GM23338 (cell line): ENCODE measurements around the gene FKBP7. TPM values are rescaled to one million over a fixed set of nuclear protein-coding genes. Genes with fewer than 3 reads are reported as not detected.

ENCODE experiments used
- ATAC-seq: fragments of 200-7000 bp; cut with Tn5 transposase; 3 replicates; pipeline ENCODE4 v1.9.1; 2020
- DNase-seq: peaks from one replicate; pipeline ENCODE4 v3.0.0-alpha.2; 2015; ENCODE audit warnings: low spot score
- H2AFZ ChIP-seq: fragments of 200-600 bp; sonication (generic); 2 replicates; pipeline ENCODE4 v1.8.0; 2016; ENCODE audit warnings: antibody characterized with exemption, mild to moderate bottlenecking, moderate library complexity
- H3F3A ChIP-seq: fragments of 200-600 bp; sonication (generic); replicated peaks from 2 replicates; pipeline ENCODE4 v1.8.0; 2017; ENCODE audit warnings: antibody characterized with exemption, mixed run types, low read depth
- H3K27ac ChIP-seq: fragments of 200-600 bp; sonication (generic); 2 replicates; pipeline ENCODE4 v1.6.1; 2016; ENCODE audit warnings: low read depth
- H3K27me3 ChIP-seq: fragments of 200-600 bp; sonication (generic); 2 replicates; pipeline ENCODE4 v1.8.0; 2016; ENCODE audit warnings: mild to moderate bottlenecking, mixed run types, moderate library complexity; ENCODE audit not compliant: insufficient read depth
- H3K36me3 ChIP-seq: fragments of 200-600 bp; sonication (generic); 2 replicates; pipeline ENCODE4 v1.8.0; 2016; ENCODE audit warnings: mild to moderate bottlenecking; ENCODE audit not compliant: insufficient read depth
- H3K4me1 ChIP-seq: fragments of 200-600 bp; sonication (generic); 2 replicates; pipeline ENCODE4 v1.8.0; 2016; ENCODE audit warnings: mild to moderate bottlenecking, moderate library complexity; ENCODE audit not compliant: insufficient read depth
- H3K4me2 ChIP-seq: fragments of 200-600 bp; sonication (generic); 2 replicates; pipeline ENCODE4 v1.7.1; 2017; ENCODE audit warnings: mixed run types
- H3K4me3 ChIP-seq: fragments of 200-600 bp; sonication (generic); 2 replicates; pipeline ENCODE4 v1.6.1; 2016; ENCODE audit warnings: mixed run types
- H3K79me2 ChIP-seq: fragments of 200-600 bp; sonication (generic); replicated peaks from 2 replicates; pipeline ENCODE4 v1.8.0; 2017; ENCODE audit warnings: mild to moderate bottlenecking; ENCODE audit not compliant: insufficient read depth
- H3K9me2 ChIP-seq: fragments of 200-600 bp; sonication (generic); 2 replicates; pipeline ENCODE4 v1.8.0; 2017; ENCODE audit not compliant: insufficient read depth
- H4K20me1 ChIP-seq: fragments of 200-600 bp; sonication (generic); replicated peaks from 2 replicates; pipeline ENCODE4 v1.8.0; 2017; ENCODE audit warnings: mild to moderate bottlenecking; ENCODE audit not compliant: insufficient read depth
- H3K27ac Mint-ChIP-seq: 2 replicates; pipeline ENCODE4 v1.8.0; 2020; ENCODE audit warnings: inconsistent platforms, mild to moderate bottlenecking, moderate library complexity, mixed read lengths
- H3K27me3 Mint-ChIP-seq: 3 replicates; pipeline ENCODE4 v1.8.0; 2022; ENCODE audit warnings: low read depth, mild to moderate bottlenecking, moderate library complexity, mixed read lengths, inconsistent platforms; ENCODE audit not compliant: insufficient read depth, poor library complexity
- H3K36me3 Mint-ChIP-seq: 3 replicates; pipeline ENCODE4 v1.8.0; 2021; ENCODE audit warnings: low read depth, mild to moderate bottlenecking, inconsistent platforms, moderate library complexity, mixed read lengths
- H3K4me1 Mint-ChIP-seq: 3 replicates; pipeline ENCODE4 v1.8.0; 2020; ENCODE audit warnings: mild to moderate bottlenecking, inconsistent platforms, mixed read lengths
- H3K4me3 Mint-ChIP-seq: 3 replicates; pipeline ENCODE4 v1.8.0; 2021; ENCODE audit warnings: moderate library complexity, mild to moderate bottlenecking, inconsistent platforms, mixed read lengths
- H3K9me3 Mint-ChIP-seq: 3 replicates; pipeline ENCODE4 v1.8.0; 2020; ENCODE audit warnings: moderate library complexity, mild to moderate bottlenecking, inconsistent platforms, mixed read lengths
- CREB1 ChIP-seq: fragments of 250-450 bp; sonication (Bioruptor Pico); IDR thresholded peaks from 2 replicates; pipeline ENCODE4 v1.5.0; 2020; ENCODE audit warnings: low read depth, mild to moderate bottlenecking, moderate library complexity
- EZH2 ChIP-seq: fragments of 200-600 bp; sonication (generic); IDR thresholded peaks from one replicate; pipeline ENCODE4 v1.8.0; 2017; ENCODE audit warnings: antibody characterized with exemption, mild to moderate bottlenecking, low read depth; ENCODE audit not compliant: unreplicated experiment
- EZH2phosphoT487 ChIP-seq: fragments of 200-600 bp; sonication (generic); IDR thresholded peaks from one replicate; pipeline ENCODE4 v1.8.1; 2018; ENCODE audit warnings: antibody characterized with exemption; ENCODE audit not compliant: unreplicated experiment
- JUNB ChIP-seq: IDR thresholded peaks from one replicate; pipeline ENCODE4 v1.6.1; 2016; ENCODE audit warnings: antibody characterized with exemption; ENCODE audit not compliant: unreplicated experiment
- NANOG ChIP-seq: IDR thresholded peaks from 2 replicates; pipeline ENCODE4 v1.6.1; 2016; ENCODE audit warnings: antibody characterized with exemption, borderline replicate concordance
- POLR2AphosphoS5 ChIP-seq: IDR thresholded peaks from 2 replicates; pipeline ENCODE4 v1.6.1; 2016; ENCODE audit warnings: antibody characterized with exemption, low read depth
- STAT1 ChIP-seq: IDR thresholded peaks from one replicate; pipeline ENCODE4 v1.6.1; 2016; ENCODE audit warnings: antibody characterized with exemption; ENCODE audit not compliant: unreplicated experiment
- ZNF114 ChIP-seq: fragments of 250-450 bp; sonication (Bioruptor Pico); IDR thresholded peaks from 2 replicates; pipeline ENCODE4 v1.5.0; 2020; ENCODE audit warnings: mild to moderate bottlenecking, moderate library complexity
- ZNF331 ChIP-seq: fragments of 250-450 bp; sonication (Bioruptor Pico); IDR thresholded peaks from 2 replicates; pipeline ENCODE4 v1.5.0; 2020; ENCODE audit warnings: low read depth, mild to moderate bottlenecking, moderate library complexity
- polyA plus RNA-seq: library from polyadenylated mRNA; unstranded; fragments of >200 nt; fragmentation: Nextera tagmentation; extraction: Ambion mirVana; gene quantifications from 2 replicates; pipeline ENCODE4 v1.2.1, GENCODE V29; 2016
- total RNA-seq: library from RNA; depleted of rRNA; stranded (reverse); fragments of >200 nt; shearing (Covaris generic); gene quantifications from 2 replicates; pipeline ENCODE4 v1.2.3, GENCODE V29; 2014
- TF ChIP-seq, protein P1 (sequence below): IDR thresholded peaks from 2 replicates; pipeline ENCODE4 v1.6.1; 2016; ENCODE audit warnings: antibody characterized with exemption
- TF ChIP-seq, protein P2 (sequence below), 2 experiments: fragments of 200-600 bp in 1 of 2; sonication (generic) in 1 of 2; conservative IDR thresholded peaks; 2 replicates each; pipeline versions ENCODE4 v1.5.1 to v1.6.1; 2016 to 2017; ENCODE audit warnings: antibody characterized with exemption in 2 of 2, low read depth in 2 of 2, mild to moderate bottlenecking in 2 of 2, moderate library complexity in 1 of 2
- TF ChIP-seq, protein P3 (sequence below): IDR thresholded peaks from one replicate; pipeline ENCODE4 v1.6.1; 2018; ENCODE audit warnings: antibody characterized with exemption; ENCODE audit not compliant: unreplicated experiment

Gene FKBP7
- total and polyA plus RNA-seq, 2 experiments from 2014 or later, result 8.3 to 9.0 TPM

DNA sequence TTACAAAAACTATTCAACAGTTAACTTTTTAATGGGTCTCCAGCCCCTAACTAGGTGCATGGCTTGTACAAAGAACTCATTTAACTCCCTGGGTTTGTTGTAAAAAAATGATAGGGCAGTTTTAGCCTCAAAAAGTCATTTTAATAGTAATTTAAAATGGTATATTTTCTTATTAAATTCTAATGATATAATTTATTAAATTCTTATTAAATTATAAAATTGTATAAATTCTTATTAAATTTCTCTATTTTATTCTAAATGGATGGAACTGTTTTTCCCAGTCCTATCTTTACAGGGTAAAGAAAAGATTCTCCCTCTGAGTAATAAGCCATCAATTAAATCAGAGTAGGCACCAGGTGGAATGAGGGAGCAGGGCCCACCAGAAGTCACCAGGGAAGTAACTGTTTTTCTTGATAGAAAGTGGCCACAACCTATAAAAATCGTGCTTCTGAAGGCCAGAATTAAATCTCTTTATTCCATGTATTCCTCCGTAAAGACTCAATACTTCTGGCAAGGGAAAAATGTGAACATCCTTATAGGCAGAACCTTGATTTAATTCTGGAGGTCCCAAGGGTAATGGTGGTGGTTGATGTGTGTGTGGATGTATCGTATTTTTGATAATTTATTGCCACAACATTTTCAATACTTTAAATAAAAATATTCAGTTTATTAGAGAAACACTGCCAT, 814 bp downstream of the FKBP7 start:
- H3K4me1 Mint-ChIP-seq, result peaks cover 25% of the 10 kb centered on the region
- Histone ChIP-seq H3F3A (peaks cover 2% of the 10 kb centered on the region; the same call in 1 of the 2 replicates), H3K4me3 (peak overlapping the region; percentile 95), H3K4me2 (peak overlapping the region; percentile 97), H4K20me1 (no peaks in the 10 kb centered on the region), H3K27ac (no peak overlapping the region), H2AFZ (peak overlapping the region; percentile 100), H3K36me3 (no peaks in the 10 kb centered on the region), H3K27me3 (0 out of 2 replicates have a peak, but pooled peaks cover 8% of the 10 kb centered on the region), H3K4me1 (peaks cover 16% of the 10 kb centered on the region; the same call in 1 of the 2 replicates), H3K79me2 (peaks cover 15% of the 10 kb centered on the region), H3K9me2 (no peaks in the 10 kb centered on the region)
- H3K4me3 Mint-ChIP-seq, result peak overlapping the region; percentile 90
- no peaks in the 10 kb centered on the region; the same call in 2 of the 3 replicates for H3K36me3 Mint-ChIP-seq
- H3K27ac Mint-ChIP-seq, result no peak overlapping the region
- peaks cover 2% of the 10 kb centered on the region for H3K27me3 Mint-ChIP-seq
- TF ChIP-seq, protein P1, sequence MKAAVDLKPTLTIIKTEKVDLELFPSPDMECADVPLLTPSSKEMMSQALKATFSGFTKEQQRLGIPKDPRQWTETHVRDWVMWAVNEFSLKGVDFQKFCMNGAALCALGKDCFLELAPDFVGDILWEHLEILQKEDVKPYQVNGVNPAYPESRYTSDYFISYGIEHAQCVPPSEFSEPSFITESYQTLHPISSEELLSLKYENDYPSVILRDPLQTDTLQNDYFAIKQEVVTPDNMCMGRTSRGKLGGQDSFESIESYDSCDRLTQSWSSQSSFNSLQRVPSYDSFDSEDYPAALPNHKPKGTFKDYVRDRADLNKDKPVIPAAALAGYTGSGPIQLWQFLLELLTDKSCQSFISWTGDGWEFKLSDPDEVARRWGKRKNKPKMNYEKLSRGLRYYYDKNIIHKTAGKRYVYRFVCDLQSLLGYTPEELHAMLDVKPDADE, result no peak
- TF ChIP-seq POLR2AphosphoS5, result no peak
- ATAC-seq, result no peak
- H3K9me3 Mint-ChIP-seq, result no peaks in the 10 kb centered on the region; the same call in 2 of the 3 replicates
- DNase-seq, result no peak

DNA sequence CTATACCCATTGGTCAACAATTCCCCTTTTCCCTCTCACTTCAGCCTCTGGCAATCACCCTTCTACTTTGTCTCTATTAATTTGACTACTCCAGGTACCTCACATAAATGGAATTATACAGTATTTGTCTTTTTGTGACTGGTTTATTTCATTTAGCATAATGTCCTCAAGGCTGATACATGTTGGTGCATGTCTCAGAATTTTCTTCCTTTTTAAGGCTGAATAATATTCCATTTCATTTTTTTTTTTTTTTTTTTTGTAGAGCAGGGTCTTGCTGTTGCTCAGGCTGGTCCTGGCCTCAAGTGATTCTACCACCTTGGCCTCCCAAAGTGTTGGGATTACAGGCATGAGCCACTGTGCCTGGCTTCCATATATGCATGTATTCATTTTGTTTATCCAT, 1.9 kb downstream of the FKBP7 start:
- no peak overlapping the region for H3K4me3 ChIP-seq
- no peaks in the 10 kb centered on the region; the same call in 2 of the 3 replicates for H3K36me3 Mint-ChIP-seq
- H3K27ac ChIP-seq, result no peak overlapping the region
- H3K27ac Mint-ChIP-seq, result no peak overlapping the region
- no peak for ATAC-seq
- H3K4me1 Mint-ChIP-seq, result peaks cover 14% of the 10 kb centered on the region; the same call in 2 of the 3 replicates
- H3K9me3 Mint-ChIP-seq, result no peaks in the 10 kb centered on the region; the same call in 2 of the 3 replicates
- DNase-seq, result no peak
- H3K4me2 ChIP-seq, result no peak overlapping the region
- H3K36me3 ChIP-seq, result no peaks in the 10 kb centered on the region
- 0 out of 2 replicates have a peak, but pooled peaks cover 8% of the 10 kb centered on the region for H3K27me3 ChIP-seq
- H3K9me2 ChIP-seq, result no peaks in the 10 kb centered on the region
- peaks cover 2% of the 10 kb centered on the region for H3K27me3 Mint-ChIP-seq
- H3K4me3 Mint-ChIP-seq, result no peak overlapping the region
- H4K20me1 ChIP-seq, result no peaks in the 10 kb centered on the region
- H2AFZ ChIP-seq, result no peak overlapping the region
- H3K79me2 ChIP-seq, result peaks cover 3% of the 10 kb centered on the region; the same call in 1 of the 2 replicates
- H3K4me1 ChIP-seq, result peaks cover 14% of the 10 kb centered on the region; the same call in 1 of the 2 replicates
- peaks cover 2% of the 10 kb centered on the region; the same call in 1 of the 2 replicates for H3F3A ChIP-seq
- TF ChIP-seq ZNF114 (CRISPR knock-in tag), result no peak
- TF ChIP-seq EZH2, result no peak
- TF ChIP-seq NANOG, result no peak
- no peak for TF ChIP-seq CREB1
- TF ChIP-seq JUNB, result no peak
- TF ChIP-seq, protein P2, sequence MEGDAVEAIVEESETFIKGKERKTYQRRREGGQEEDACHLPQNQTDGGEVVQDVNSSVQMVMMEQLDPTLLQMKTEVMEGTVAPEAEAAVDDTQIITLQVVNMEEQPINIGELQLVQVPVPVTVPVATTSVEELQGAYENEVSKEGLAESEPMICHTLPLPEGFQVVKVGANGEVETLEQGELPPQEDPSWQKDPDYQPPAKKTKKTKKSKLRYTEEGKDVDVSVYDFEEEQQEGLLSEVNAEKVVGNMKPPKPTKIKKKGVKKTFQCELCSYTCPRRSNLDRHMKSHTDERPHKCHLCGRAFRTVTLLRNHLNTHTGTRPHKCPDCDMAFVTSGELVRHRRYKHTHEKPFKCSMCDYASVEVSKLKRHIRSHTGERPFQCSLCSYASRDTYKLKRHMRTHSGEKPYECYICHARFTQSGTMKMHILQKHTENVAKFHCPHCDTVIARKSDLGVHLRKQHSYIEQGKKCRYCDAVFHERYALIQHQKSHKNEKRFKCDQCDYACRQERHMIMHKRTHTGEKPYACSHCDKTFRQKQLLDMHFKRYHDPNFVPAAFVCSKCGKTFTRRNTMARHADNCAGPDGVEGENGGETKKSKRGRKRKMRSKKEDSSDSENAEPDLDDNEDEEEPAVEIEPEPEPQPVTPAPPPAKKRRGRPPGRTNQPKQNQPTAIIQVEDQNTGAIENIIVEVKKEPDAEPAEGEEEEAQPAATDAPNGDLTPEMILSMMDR (conservative IDR thresholded peaks at IDR 0.05; ENCODE audit: low read depth in 2 of 2), result no peak
- TF ChIP-seq, protein P3, sequence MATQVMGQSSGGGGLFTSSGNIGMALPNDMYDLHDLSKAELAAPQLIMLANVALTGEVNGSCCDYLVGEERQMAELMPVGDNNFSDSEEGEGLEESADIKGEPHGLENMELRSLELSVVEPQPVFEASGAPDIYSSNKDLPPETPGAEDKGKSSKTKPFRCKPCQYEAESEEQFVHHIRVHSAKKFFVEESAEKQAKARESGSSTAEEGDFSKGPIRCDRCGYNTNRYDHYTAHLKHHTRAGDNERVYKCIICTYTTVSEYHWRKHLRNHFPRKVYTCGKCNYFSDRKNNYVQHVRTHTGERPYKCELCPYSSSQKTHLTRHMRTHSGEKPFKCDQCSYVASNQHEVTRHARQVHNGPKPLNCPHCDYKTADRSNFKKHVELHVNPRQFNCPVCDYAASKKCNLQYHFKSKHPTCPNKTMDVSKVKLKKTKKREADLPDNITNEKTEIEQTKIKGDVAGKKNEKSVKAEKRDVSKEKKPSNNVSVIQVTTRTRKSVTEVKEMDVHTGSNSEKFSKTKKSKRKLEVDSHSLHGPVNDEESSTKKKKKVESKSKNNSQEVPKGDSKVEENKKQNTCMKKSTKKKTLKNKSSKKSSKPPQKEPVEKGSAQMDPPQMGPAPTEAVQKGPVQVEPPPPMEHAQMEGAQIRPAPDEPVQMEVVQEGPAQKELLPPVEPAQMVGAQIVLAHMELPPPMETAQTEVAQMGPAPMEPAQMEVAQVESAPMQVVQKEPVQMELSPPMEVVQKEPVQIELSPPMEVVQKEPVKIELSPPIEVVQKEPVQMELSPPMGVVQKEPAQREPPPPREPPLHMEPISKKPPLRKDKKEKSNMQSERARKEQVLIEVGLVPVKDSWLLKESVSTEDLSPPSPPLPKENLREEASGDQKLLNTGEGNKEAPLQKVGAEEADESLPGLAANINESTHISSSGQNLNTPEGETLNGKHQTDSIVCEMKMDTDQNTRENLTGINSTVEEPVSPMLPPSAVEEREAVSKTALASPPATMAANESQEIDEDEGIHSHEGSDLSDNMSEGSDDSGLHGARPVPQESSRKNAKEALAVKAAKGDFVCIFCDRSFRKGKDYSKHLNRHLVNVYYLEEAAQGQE, result no peak
- TF ChIP-seq ZNF331 (CRISPR knock-in tag), result no peak
- TF ChIP-seq STAT1, result no peak
- no peak for TF ChIP-seq EZH2phosphoT487
- TF ChIP-seq, protein P1, result no peak
